Measurements from ENCODE around the gene MYOZ3. TPM values are rescaled to one million over a fixed set of nuclear protein-coding genes. Genes with fewer than 3 reads are reported as not detected.

MYOZ3 gene
- total and polyA plus RNA-seq, 4 donors, result 0.03 to 0.09 (median 0.04) TPM; not detected in 1

DNA sequence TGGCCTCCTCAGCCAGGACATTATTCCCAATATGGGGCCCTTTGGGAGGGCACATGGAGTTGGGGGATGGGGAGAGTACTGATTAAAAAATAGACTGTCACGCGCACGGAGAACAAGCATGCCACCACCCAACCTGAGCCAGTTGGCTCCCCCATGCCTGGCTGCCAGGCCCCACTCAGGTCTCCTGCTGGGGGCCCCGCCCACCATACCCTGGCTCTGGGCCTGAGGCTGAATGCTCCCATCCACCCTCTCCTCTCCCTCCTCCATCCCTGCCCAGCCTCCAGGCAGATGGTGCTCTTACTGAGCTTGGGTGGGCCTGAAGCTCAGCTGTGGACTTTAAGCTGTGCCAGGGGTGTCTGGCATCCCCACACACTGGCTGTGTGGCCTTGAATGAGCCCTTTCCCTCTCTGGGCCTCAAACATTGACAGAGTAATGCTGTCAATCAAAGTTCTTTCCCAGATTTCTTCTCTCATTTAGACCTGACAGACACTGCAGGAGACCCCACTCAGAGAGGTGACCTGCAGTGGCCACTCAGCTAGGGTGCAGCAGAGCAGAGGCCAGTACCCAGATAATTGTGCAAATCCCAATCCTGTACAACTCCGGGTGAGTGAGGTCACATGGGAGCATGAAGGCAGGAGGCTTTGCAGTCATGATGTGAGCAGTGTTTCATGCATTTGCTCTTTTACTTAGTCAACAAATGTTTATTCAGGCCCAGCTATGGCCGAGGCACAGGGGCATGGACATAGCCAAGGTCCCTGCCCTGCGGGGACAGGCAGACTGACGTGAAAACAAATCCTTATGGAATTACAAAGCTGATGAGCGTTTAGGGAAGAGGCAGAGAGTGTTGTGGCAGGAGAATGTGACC, 30.4 kb upstream of the MYOZ3 start:
- Histone ChIP-seq H3K27me3 (ENCODE audit: control insufficient read depth in 4 of 4, insufficient read depth in 4 of 4, low read length in 3 of 4) (no peaks in the 10 kb centered on the region), H3K27ac (ENCODE audit: low read depth in 1 of 2, low read length in 2 of 2) (peak overlapping the region; percentile 17 to 54), H3K36me3 (ENCODE audit: control insufficient read depth in 4 of 4, insufficient read depth in 3 of 4, low read depth in 1 of 4, low read length in 3 of 4) (no peaks in the 10 kb centered on the region), H3K9ac (ENCODE audit: low read depth in 1 of 2, low read length in 2 of 2) (no peak overlapping the region), H3K4me1 (ENCODE audit: control insufficient read depth in 4 of 4, insufficient read depth in 4 of 4, low read length in 3 of 4) (peaks cover 14 to 66% (median 59%) of the 10 kb centered on the region in 4 donors), H3K4me3 (ENCODE audit: low read depth in 1 of 3, low read length in 3 of 3) (no peak overlapping the region), H3K9me3 (ENCODE audit: control insufficient read depth in 4 of 4, low read length in 3 of 4) (no peaks in the 10 kb centered on the region)
- no peak for TF ChIP-seq NR2F2 (IDR thresholded peaks at IDR 0.05)
- no peak for TF ChIP-seq GABPA (IDR thresholded peaks at IDR 0.05 in 1 of 2, conservative IDR thresholded peaks at IDR 0.05 in 1 of 2)
- peak; percentile 75 for TF ChIP-seq YY1 (IDR thresholded peaks at IDR 0.05)
- peak in 1 of 2 donors; percentile 21 for TF ChIP-seq JUND (IDR thresholded peaks at IDR 0.05)
- TF ChIP-seq FOXA2 (IDR thresholded peaks at IDR 0.05), result peak; percentile 23
- no peak for TF ChIP-seq FOXA1 (IDR thresholded peaks at IDR 0.05)
- TF ChIP-seq, protein P1, sequence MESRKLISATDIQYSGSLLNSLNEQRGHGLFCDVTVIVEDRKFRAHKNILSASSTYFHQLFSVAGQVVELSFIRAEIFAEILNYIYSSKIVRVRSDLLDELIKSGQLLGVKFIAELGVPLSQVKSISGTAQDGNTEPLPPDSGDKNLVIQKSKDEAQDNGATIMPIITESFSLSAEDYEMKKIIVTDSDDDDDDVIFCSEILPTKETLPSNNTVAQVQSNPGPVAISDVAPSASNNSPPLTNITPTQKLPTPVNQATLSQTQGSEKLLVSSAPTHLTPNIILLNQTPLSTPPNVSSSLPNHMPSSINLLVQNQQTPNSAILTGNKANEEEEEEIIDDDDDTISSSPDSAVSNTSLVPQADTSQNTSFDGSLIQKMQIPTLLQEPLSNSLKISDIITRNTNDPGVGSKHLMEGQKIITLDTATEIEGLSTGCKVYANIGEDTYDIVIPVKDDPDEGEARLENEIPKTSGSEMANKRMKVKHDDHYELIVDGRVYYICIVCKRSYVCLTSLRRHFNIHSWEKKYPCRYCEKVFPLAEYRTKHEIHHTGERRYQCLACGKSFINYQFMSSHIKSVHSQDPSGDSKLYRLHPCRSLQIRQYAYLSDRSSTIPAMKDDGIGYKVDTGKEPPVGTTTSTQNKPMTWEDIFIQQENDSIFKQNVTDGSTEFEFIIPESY (IDR thresholded peaks at IDR 0.05), result no peak
- TF ChIP-seq HNF4G (IDR thresholded peaks at IDR 0.05), result no peak
- no peak for TF ChIP-seq EGR1 (IDR thresholded peaks at IDR 0.05; ENCODE audit: low read depth in 2 of 2)
- no peak for TF ChIP-seq TAF1 (conservative IDR thresholded peaks at IDR 0.05)
- TF ChIP-seq, protein P2, sequence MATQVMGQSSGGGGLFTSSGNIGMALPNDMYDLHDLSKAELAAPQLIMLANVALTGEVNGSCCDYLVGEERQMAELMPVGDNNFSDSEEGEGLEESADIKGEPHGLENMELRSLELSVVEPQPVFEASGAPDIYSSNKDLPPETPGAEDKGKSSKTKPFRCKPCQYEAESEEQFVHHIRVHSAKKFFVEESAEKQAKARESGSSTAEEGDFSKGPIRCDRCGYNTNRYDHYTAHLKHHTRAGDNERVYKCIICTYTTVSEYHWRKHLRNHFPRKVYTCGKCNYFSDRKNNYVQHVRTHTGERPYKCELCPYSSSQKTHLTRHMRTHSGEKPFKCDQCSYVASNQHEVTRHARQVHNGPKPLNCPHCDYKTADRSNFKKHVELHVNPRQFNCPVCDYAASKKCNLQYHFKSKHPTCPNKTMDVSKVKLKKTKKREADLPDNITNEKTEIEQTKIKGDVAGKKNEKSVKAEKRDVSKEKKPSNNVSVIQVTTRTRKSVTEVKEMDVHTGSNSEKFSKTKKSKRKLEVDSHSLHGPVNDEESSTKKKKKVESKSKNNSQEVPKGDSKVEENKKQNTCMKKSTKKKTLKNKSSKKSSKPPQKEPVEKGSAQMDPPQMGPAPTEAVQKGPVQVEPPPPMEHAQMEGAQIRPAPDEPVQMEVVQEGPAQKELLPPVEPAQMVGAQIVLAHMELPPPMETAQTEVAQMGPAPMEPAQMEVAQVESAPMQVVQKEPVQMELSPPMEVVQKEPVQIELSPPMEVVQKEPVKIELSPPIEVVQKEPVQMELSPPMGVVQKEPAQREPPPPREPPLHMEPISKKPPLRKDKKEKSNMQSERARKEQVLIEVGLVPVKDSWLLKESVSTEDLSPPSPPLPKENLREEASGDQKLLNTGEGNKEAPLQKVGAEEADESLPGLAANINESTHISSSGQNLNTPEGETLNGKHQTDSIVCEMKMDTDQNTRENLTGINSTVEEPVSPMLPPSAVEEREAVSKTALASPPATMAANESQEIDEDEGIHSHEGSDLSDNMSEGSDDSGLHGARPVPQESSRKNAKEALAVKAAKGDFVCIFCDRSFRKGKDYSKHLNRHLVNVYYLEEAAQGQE (IDR thresholded peaks at IDR 0.05), result peak; percentile 44
- TF ChIP-seq SP1 (IDR thresholded peaks at IDR 0.05), result peak; percentile 60
- peak in 1 of 2 donors; percentile 24 for TF ChIP-seq RAD21 (IDR thresholded peaks at IDR 0.05)
- TF ChIP-seq RXRA (IDR thresholded peaks at IDR 0.05), result peak; percentile 71 to 86
- TF ChIP-seq, protein P3, sequence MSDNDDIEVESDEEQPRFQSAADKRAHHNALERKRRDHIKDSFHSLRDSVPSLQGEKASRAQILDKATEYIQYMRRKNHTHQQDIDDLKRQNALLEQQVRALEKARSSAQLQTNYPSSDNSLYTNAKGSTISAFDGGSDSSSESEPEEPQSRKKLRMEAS (IDR thresholded peaks at IDR 0.05), result no peak
- TF ChIP-seq, protein P4, sequence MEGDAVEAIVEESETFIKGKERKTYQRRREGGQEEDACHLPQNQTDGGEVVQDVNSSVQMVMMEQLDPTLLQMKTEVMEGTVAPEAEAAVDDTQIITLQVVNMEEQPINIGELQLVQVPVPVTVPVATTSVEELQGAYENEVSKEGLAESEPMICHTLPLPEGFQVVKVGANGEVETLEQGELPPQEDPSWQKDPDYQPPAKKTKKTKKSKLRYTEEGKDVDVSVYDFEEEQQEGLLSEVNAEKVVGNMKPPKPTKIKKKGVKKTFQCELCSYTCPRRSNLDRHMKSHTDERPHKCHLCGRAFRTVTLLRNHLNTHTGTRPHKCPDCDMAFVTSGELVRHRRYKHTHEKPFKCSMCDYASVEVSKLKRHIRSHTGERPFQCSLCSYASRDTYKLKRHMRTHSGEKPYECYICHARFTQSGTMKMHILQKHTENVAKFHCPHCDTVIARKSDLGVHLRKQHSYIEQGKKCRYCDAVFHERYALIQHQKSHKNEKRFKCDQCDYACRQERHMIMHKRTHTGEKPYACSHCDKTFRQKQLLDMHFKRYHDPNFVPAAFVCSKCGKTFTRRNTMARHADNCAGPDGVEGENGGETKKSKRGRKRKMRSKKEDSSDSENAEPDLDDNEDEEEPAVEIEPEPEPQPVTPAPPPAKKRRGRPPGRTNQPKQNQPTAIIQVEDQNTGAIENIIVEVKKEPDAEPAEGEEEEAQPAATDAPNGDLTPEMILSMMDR (IDR thresholded peaks at IDR 0.05; ENCODE audit: low read depth, low read length, missing input control), result no peak
- TF ChIP-seq HNF4A (conservative IDR thresholded peaks at IDR 0.05), result peak; percentile 40 to 66
- TF ChIP-seq, protein P5, sequence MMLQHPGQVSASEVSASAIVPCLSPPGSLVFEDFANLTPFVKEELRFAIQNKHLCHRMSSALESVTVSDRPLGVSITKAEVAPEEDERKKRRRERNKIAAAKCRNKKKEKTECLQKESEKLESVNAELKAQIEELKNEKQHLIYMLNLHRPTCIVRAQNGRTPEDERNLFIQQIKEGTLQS (IDR thresholded peaks at IDR 0.05), result no peak
- no peak for DNase-seq (ENCODE audit: low spot score)
- WGBS, result 58% methylated on average over 9 of the region's 9 CpGs

All from liver (tissue), 9 donors.